ENCODE measurements around the gene TMEM271.
"Not testable (repeated sequence)": the region's sequence is repeated elsewhere in the genome, so short reads cannot be mapped to it uniquely, and the experiment has no call there.

TMEM271 gene

DNA sequence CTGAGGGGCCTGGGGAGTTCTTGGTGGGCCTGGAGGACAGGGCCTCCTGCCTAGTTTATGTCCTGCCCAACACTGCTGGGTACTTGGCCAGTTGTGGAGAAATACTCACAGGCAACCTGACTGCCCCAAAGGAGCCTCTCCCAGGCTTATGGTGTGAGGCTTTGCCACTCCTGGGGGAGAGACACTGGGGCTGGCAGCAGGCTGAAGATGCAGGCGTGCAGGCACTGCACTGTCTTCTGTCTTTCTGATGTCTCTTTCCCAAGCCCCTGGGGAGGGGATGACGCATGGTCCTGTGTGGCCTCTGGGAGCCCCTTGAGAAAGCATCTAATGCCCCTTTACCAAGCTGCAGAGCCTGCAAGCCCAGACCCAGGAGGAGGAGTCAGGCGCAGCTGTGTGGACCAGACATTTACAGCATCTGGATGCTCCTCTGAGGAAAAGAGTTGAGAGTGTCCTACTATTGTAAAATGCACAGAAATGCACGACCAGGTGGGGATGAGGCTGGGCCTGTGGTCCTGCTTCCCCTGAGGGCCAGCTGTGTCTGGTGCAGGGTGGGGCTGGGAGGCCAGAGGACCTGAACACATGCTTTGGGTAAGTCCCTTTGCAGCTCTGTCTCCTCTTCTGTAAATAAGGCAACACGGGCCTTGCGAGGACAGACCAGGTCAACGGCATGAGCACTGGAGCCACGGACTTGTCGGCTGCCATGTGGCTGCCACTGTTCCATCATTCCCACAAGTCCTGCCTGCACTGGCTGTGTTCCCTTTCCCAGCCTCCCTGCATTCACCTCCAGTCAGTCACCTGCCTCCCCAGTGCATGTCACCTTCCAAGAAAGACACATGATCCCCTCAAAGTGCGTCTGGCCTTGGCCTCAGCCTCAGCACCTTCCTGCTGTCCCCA is 8.4 kb downstream of the TMEM271 start:
- Histone ChIP-seq H3K4me3 (no peak overlapping the region), H3K27ac (no peak overlapping the region)

DNA sequence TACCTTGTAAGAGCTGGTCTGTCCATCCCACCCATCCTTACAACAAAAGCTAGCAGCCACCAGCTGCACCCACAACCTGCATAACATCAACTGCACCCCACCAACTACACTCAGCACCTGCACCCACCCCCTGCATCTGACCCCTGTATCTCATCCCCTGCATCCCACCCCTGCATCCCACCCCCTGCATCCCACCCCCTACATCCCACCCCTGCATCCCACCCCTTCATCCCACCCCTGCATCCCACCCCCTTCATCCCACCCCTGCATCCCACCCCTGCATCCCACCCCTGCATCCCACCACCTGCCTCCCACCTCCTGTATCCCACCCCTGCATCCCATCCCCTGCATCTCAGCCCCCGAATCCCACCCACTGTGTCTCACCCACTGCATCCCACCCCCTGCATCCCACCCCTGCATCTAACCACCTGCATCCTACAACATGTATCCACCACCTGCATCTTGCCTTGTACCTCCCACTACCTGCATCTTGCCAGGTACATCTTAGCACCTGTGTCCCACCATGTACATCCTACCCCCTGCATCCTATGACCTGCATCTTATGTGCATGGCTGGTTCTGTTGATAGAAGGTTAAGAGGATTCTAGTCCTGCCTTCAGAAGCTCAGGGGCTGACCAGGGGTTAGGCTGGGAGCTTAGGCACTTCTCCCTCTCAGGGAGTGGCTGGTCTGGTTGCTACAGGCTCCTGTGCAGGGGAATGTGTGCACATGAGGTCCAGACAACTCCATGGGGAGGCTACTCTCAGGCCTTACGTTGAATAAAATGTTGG is 9.4 kb downstream of the TMEM271 start:
- H3K27ac ChIP-seq: no peak overlapping the region
- no peak overlapping the region for H3K4me3 ChIP-seq

DNA sequence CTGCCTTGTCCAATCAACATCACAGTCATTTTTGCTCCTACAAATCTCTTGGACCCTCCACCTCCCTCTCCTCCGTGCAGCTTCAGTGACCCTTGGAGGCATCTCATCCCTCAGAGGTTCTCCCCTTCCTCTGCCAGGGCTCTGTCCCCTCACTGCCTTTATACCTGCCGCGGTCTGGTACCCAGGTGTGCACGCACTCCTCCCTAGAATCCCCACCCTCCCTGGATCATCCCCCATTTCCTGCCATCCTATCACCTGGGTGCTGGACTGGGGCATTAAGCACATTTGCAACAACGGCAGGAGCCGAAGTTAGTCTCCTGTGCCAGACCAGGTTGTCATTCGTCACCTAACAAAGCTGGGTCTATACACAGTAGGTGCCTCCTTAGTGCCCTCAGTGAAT is 10.1 kb downstream of the TMEM271 start:
- H3K27ac ChIP-seq: no peak overlapping the region
- no peak overlapping the region for H3K4me3 ChIP-seq

DNA sequence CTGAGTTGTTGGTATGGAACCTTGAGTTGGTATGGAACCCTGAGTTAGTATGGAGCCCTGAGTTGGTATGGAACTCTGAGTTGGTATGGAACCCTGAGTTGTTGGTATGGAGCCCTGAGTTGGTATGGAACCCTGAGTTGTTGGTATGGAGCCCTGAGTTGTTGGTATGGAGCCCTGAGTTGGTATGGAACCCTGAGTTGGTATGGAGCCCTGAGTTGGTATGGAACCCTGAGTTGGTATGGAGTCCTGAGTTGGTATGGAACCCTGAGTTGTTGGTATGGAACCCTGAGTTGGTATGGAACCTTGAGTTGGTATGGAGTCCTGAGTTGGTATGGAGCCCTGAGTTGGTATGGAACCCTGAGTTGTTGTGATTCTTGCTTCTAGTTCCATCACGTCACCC is 10.5 kb downstream of the TMEM271 start:
- H3K27ac ChIP-seq, H3K4me3 ChIP-seq: not testable (repeated sequence)

DNA sequence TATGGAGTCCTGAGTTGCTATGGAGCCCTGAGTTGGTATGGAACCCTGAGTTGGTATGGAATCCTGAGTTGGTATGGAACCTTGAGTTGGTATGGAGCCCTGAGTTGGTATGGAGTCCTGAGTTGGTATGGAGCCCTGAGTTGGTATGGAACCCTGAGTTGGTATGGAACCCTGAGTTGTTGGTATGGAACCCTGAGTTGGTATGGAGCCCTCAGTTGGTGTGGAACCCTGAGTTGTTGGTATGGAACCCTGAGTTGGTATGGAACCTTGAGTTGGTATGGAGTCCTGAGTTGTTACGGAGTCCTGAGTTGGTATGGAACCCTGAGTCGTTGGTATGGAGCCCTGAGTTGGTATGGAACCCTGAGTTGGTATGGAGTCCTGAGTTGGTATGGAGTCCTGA is 13.6 kb downstream of the TMEM271 start:
- H3K27ac ChIP-seq, H3K4me3 ChIP-seq: not testable (repeated sequence)

DNA sequence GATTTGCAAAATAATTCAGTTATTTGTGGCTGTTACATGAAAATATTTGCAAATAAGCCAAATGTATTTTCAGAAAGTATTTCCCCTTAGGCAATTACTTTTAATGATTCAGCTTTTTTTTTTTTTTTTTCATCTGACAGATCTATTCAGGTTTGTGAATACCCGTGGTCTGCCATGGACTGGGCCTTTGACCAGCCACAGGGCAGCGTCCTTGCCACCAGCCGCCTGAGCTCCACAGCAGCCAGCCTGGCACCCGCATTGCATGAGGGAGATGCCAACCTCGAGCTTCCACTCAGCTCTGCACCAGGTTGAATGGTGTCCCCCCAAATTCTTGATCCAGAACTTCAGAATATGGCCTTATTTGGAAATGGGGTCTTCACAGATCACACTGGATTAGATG is 14.7 kb downstream of the TMEM271 start:
- Histone ChIP-seq H3K27ac (no peak overlapping the region), H3K4me3 (no peak overlapping the region)

DNA sequence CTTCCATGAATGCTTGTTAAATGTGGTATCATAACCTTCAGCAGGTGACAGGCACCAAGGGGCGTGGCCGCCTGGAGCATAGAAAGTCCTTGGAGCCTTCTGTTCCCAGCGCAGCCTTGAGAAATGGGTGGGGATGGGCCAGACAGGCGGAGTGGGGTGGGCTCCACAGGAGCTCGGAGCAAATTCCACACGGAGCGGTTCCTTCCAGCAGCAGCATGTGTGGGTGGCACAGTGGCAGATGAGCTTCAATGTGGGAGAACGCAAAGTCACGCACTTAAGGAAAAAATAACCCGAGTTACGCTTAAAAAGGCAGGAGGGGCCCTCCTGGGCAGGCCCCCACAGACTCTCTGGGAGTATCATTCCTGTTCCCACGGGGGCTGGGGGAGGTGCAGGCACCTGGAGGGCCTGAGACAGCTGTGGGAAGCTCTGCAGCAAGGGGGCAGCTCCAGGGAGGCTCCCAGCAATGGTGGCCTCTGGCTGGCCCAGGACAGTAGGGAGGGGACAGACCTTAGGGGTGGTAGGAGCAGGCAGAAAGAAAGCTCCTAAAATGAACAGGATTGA is 15.3 kb downstream of the TMEM271 start:
- Histone ChIP-seq H3K27ac (no peak overlapping the region), H3K4me3 (no peak overlapping the region)

DNA sequence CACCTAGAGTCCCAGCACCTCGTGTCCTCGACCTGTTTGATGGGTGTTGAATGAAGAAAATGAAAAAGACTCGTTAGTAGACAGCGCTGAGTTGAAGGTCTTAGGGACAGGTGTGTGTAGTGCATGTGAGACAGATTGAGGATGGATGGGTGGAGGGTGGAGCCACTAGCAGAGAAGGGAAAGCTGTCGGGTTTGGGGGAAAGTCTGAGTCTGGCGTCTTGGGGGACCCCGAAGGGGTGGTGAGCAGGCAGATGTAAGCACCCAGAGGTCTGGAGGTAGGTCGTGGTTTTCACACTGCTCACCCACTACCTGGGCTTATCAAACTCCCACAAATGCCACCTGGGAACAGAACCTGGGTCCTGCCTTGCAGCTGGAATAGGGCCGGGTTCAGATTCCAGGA is 16.0 kb downstream of the TMEM271 start:
- Histone ChIP-seq H3K27ac (no peak overlapping the region), H3K4me3 (no peak overlapping the region)

DNA sequence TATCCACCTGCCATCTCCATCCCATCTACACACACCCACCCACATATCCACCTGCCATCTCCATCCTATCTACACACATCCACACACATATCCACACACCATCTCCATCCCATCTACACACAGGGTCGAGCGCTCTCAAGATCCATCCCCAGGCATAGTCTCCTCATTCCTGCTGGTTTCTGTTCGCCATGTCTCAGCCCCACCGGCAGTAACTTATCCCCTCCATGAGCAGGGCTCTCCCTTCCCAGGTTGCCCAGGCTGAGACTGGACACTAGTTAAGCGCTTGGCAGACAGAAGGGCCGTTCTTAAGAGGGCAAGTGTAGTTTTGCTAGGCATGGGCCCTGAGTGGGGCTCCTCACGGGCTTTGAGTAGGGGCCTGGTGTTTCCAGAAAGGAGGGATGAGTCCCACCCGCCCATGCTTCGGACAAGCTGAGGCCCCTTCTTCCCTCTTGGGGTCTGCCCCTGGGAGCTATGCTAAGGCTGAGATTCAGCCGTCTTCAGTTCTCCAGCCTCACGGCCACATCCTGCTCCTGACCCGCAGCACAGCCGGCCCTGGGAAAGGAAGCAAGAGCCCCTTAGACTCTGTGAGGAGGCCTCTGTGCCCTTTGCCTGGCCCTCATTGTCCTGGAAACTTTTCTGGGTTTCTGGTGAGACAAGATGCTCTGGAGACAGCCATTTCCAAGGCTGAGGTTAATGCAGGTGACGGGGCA is 20.4 kb downstream of the TMEM271 start:
- Histone ChIP-seq H3K4me3 (no peak overlapping the region), H3K27ac (no peak overlapping the region)

DNA sequence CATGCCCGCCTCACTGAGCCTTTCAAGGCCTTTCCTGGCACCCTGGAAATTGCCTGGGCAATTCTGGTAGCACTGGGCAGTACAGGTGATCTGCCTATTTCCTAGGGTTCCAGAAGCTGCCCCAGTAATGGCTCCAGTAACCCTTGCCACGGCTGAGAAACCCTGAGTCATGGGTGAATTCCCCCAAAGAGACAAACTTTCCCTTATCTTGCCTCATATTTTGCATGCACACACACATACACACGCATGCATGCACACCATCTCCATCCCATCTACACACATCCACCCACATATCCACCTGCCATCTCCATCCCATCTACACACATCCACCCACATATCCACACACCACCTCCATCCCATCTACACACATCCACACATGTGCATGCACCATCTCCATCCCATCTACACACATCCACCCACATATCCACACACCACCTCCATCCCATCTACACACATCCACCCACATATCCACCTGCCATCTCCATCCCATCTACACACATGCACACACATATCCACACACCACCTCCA is 21.2 kb downstream of the TMEM271 start:
- H3K4me3 ChIP-seq, H3K27ac ChIP-seq: not testable (repeated sequence)

DNA sequence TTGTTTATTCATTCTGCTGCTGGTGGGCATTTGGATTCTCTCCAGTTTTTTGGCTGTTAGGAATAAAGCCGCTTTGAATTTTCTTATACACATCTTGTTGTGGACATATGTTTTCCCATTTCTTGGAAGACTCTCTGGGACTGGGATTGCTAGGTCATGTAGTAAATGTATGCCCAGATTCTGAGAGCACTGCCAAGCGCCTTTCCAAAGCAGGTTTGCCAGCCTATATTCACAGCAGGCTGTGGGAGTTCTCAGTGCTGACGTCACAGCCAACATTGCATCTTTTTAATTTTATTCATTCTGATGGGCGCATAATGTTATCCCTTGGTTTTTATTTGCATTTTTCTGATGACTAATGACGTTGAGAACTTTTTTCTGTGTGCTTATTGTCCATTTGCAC is 24.1 kb downstream of the TMEM271 start:
- no peak overlapping the region for H3K27ac ChIP-seq

DNA sequence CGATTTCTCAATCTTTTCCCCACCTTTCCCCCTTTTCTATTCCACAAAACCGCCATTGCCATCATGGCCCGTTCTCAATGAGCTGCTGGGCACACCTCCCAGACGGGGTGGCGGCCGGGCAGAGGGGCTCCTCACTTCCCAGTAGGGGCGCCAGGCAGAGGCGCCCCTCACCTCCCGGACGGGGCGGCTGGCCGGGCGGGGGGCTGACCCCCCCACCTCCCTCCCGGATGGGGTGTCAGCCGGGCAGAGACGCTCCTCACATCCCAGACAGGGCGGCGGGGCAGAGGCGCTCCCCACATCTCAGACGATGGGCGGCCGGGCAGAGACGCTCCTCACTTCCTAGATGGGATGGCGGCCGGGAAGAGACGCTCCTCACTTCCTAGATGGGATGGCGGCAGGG is 25.8 kb downstream of the TMEM271 start:
- H3K27ac ChIP-seq, H3K4me3 ChIP-seq: not testable (repeated sequence)

More for the DNA sequence above, 24.1 kb downstream of the TMEM271 start:
- H3K4me3 ChIP-seq: no peak overlapping the region

DNA sequence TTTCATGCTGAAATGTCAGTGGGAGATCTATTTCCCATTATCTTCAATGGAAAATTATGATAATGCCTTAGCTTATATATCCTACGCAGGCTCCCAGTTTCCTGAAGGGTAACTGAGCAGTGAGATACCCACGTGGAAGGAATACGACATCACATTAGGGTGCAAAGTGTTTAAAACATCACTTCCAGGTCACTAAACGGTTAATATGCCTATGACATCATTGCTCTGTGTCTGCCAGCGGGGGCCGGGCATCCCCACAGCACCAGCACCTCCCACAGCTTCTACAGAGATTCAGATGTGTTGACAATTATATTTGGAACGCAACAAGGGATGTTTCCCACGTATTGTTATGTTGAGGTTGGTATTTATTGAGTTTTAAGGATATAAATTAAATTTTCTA is 27.1 kb downstream of the TMEM271 start:
- Histone ChIP-seq H3K4me3 (no peak overlapping the region), H3K27ac (no peak overlapping the region)

DNA sequence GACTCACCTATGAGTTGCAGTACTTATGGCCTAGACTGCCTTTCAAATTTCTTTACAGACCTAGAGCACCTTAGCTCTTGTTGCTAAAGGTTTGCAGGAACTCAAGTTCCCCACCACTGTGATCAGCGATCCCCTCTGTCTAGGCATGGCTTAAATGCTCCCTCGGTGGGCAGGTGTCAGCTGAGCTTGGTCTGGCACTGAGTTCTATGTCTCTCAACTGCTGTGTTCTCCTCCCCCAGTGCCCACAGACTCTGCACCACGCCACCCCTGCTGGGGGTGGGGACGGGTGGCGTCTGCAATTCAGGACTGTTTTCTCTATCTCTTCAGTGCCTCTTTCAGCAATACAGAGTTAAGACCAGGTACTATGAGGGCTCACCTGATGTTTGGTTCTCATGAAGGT is 30.5 kb downstream of the TMEM271 start:
- H3K27ac ChIP-seq: no peak overlapping the region
- no peak overlapping the region for H3K4me3 ChIP-seq

DNA sequence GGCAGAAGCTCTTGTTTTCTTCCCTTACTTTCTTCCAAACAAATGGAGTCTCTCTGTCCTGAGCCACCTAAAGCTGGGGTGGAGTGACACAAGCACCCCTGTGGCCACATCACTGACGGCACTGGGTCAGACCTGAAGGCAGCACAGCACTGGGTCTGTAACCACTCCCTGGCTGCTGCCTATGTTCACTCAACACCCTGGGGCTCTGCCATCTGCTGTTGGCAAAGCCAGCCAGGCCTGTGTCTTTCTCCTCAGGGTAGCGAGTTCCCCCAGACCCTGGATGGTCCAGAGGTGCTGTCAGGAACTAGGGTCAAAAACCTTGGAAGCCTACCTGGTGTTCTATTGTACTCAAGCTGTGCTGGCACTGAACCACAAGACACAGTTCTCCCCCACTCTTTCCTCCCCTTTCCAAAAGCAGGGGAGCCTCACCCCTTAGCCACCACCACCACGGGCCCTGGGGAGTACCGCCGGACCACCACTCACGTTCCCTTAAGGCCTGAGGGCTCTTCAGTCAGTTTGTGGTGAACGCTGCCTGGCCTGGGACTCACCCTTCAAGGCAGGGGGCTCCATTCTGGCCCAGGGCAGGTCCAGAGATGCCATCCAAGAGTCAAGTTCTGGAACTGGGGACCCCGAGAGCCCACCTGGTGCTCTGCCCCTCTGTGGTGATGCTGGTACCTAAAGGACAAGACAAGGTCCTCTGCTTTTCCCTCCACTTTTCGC is 31.5 kb downstream of the TMEM271 start:
- no peak overlapping the region for H3K27ac ChIP-seq

DNA sequence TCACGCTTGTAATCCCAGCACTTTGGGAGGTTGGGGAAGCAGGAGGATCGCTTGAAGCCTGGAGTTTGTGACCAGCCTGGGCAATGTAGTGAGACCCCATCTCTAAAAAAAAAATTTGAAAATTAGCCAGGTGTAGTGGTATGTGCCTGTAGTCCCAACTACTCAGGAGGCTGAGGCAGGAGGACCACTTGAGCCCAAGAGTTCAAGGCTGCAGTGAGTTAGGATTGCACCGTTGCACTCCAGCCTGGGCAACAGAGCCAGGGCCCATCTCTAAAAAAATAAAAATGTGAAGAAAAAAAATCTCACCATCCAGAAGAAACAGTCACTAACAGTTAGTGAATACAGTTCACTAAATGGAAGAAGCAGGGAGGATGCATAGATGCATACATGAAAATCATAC is 34.8 kb downstream of the TMEM271 start:
- Histone ChIP-seq H3K4me3 (no peak overlapping the region), H3K27ac (no peak overlapping the region)

More for the DNA sequence above, 31.5 kb downstream of the TMEM271 start:
- H3K4me3 ChIP-seq: no peak overlapping the region

DNA sequence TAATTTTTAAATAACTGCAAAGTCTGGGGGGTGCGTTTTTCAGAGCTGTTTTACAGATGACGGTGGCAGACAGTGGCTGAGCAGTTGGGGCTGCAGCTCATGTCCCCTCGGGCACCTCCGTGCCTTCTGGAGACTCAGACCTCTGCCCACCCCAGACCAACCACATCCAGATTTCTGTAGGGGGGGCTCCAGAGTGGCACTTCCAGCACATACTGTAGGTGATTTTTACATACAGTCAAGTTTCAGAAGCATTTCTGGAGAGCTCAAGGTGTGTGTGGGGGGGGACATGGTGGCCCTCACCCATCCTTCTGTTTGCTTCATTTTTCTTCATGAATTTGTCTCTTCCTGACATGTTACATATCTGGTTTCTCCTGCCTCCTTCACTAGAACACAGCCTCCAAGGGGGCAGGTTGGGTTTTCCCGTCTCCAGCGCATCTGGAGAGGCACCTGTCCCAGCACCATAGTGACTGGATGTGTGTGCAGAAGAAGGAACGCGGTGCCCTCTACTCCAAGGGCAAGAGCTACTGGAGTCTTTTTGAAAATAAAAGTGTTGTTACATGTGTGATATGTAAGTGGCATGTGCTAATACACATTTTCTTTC is 37.5 kb downstream of the TMEM271 start:
- H3K27ac ChIP-seq: no peak overlapping the region
- H3K4me3 ChIP-seq: no peak overlapping the region

DNA sequence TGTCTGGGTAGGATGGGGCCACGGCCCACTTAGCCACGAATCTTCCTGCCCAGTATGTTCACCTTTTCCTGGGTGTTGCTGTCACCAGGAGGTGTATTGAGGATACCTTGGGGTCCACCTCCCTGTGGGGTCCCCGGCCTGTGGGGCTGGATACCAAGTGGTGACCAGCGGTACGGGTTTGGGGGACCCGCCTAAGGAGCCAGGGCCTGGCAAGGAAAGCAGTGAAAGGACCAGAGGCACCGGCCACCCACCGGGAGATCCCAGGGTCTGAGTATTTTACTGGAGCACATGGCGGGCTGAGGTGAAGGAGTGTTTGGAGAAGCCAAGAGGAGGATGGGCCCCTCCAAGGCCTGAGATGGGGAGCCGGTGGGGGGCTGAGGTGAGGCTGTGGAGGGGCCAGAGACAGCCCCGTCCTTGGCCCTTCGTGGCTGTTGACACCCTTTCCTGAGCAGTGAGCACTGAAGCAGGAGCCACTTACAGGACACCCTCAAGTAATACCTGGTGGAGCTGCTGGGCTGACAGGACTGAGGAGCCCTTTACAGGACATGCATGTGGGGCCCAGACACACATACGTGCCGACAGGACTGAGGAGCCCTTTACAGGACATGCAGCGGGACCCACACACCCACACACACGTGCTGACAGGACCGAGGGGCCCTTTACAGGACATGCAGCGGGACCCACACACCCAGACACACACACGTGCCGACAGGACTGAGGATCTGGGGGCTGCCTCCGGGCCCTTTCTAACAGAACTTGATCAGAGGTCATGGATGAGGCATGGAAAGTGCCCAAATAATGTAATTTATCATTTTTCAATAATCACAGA is 38.4 kb downstream of the TMEM271 start:
- Histone ChIP-seq H3K4me3 (no peak overlapping the region), H3K27ac (no peak overlapping the region)

All from skin epidermis (tissue), 12 donors.